Measurements from ENCODE around the gene KCNH8. TPM values are rescaled to one million over a fixed set of nuclear protein-coding genes. Genes with fewer than 3 reads are reported as not detected.
A peak's percentile ranks its signal among the peaks of the same experiment; 100 is the strongest.

KCNH8 gene
- total RNA-seq, 1 experiment from 2014 or later: 0.26 TPM

DNA sequence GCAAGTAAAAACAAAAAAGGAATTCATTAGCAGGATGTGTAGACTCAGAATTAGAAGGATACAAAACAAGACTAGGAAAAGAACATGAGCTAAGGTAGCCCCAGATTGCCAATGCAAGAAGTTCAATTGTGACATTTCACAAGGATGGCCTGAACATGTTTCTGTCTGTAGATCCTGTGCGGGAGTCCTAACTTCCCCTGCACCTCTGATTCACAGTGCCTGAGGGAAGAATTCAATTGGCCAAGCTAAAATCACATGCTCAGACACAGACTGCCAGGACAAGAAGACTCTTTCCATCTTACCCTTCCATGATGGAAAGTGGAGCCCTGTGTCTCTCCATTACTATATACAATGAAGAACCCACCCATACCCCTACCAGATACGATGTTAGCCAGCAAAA is 251.5 kb downstream of the KCNH8 start:
- in situ Hi-C loops (cut with HindIII; ENCODE audit: low pct_unique_long_range_greater_than_20kb, low sequenced_read_pairs): no loop called here
- peak; percentile 33 for DNase-seq (ENCODE audit: low read depth, low spot score)

DNA sequence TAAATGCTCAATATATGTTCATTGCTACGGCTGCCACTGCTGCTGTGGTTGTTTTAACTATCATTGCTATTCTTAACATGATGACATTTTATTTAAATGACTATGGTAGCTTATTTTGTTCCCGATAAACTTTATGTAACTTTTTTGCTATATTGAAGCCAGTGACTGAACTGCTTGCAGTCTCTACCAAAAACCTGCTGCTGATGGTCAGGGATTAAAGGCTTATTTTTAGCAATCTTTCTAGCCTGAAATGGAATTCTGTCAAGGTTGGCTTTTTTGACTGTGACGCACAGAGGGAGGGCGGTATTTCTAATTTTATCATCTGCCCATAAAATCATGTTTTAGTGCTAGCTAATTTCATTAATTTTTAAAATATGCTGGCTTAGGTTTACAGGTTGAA is 271.8 kb downstream of the KCNH8 start:
- no peak for DNase-seq (ENCODE audit: low read depth, low spot score)
- in situ Hi-C loops (cut with HindIII; ENCODE audit: low pct_unique_long_range_greater_than_20kb, low sequenced_read_pairs): no loop called here

DNA sequence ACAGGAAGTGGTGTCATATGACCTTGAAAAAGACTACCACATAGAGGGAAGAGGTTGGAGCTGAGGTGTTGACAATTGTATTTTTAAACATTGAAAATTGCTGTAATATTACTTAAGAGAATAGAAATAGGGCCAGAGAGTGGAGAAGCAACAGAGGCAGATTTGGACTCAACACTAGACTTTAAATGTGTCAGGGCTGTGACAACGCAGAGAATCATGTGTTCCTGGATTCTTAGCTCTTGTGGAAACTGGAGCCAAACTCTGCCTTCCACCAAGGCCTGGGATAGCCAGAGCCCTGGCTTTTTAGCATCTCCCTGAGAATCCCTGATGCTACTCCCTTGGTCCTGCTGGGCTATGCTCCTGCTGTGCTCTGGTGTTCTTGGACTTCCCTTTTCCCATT is 277.5 kb downstream of the KCNH8 start:
- DNase-seq (ENCODE audit: low read depth, low spot score): no peak
- in situ Hi-C loops (cut with HindIII; ENCODE audit: low pct_unique_long_range_greater_than_20kb, low sequenced_read_pairs): no loop called here

DNA sequence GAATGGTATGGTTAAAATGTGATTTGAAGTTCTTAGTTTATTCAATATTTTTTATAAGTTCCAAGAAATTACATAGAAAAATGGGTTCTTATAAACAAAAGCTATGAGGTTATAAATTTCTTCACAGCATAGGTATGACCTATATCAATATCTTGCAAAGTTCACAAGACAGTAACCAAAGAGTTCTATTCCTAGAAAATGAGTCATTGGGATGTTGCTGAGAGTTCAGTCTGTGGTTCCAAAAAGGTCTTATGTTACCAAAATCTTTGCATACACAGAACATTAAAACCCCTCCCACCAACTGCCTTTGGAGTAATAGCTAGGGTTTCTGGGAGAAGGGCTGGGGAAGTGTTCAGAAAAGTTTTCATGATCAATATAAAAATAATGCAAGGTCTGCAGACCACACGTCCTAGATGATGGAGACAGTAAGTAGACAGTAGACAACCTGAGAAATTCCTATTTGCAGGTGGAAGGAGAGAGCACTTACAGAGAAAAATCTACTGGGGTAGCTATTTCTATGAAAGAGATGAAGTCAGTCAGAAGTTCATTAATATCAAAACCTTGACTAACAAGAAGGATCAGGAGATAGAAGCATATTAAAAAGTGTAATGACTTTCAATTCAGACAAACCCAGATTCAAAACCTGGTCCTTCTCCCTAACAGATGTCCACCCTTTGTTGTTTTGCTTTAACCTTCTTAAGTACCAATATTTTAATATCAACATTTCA is 279.3 kb downstream of the KCNH8 start:
- in situ Hi-C loops (cut with HindIII; ENCODE audit: low pct_unique_long_range_greater_than_20kb, low sequenced_read_pairs): no loop called here
- DNase-seq (ENCODE audit: low read depth, low spot score): no peak

DNA sequence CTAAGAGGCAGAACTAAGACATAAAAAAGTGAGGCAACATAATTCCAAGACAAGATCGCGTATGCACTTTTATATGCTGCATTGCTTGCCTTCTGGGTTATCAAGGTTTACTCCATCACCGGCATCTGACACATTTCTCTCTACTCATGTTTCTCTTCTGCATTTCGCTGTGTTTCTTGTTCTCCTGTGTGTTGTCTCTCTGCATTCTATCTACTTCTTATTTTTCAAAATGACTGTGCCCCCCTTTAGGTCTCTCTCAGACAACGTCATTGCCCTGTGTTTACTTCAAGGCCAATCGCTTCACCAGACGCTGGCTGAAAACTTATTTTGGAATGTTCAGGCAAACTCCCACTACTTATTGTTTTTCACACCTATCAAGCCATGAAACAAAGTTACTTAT is 280.4 kb downstream of the KCNH8 start:
- in situ Hi-C loops (cut with HindIII; ENCODE audit: low pct_unique_long_range_greater_than_20kb, low sequenced_read_pairs): no loop called here
- DNase-seq (ENCODE audit: low read depth, low spot score): no peak

DNA sequence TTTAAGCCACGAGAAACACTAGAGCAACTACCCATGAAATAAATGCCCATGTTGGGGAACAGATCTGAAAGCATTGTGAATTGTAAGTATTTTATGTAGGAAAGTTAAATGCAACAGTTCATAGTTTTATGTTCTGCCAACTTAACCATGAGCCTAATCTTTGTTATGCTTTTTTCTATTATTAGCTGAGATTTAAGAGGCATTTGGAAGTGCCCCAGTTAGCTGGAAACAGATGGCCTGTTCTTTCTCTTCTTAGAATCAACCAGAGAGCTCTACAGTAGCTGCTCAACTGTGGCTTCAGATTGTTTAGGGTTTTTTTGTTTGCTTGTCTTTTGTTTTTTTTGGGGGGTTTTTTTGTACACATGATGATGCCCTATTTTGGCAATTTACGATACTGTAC is 284.4 kb downstream of the KCNH8 start:
- DNase-seq (ENCODE audit: low read depth, low spot score): no peak
- in situ Hi-C loops (cut with HindIII; ENCODE audit: low pct_unique_long_range_greater_than_20kb, low sequenced_read_pairs): no loop called here

DNA sequence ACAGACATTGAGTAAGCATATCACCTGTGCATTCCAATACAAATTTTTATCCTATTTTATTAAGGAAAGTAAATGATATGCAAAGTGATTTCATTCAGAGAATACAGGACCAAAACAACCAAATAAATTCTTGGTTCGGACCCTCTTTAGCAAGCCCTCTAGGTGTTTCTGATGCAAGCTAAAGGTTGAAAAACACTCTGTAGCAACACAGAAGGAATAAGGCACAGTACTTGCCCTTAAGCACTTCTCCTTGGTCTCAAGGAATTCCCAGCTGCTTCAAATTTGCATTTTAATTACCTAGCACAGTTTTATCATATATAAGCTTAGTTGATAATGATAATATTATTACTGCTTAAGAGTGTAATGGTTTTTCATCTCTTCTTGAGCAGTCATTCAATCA is 288.4 kb downstream of the KCNH8 start:
- in situ Hi-C loops (cut with HindIII; ENCODE audit: low pct_unique_long_range_greater_than_20kb, low sequenced_read_pairs): no loop called here
- no peak for DNase-seq (ENCODE audit: low read depth, low spot score)

DNA sequence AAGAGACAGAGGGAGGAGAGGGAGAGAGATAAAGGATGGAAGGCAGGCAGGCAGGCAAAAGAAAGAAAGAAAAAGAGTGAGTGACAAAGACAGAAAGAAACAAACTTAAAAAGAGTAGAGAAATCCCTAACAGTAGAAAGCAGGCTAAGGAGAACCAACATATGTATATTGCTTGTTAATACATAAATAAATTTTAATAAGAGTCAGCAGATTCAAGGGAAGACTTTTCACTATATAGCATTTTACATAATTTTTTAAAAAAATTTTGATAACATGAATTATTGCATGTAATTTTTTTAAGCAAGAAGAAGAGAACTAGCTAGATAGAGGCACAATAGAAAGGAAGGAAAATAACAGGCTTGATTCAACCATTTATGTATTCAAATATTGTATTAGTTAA is 291.6 kb downstream of the KCNH8 start:
- no peak for DNase-seq (ENCODE audit: low read depth, low spot score)
- in situ Hi-C loops (cut with HindIII; ENCODE audit: low pct_unique_long_range_greater_than_20kb, low sequenced_read_pairs): no loop called here

DNA sequence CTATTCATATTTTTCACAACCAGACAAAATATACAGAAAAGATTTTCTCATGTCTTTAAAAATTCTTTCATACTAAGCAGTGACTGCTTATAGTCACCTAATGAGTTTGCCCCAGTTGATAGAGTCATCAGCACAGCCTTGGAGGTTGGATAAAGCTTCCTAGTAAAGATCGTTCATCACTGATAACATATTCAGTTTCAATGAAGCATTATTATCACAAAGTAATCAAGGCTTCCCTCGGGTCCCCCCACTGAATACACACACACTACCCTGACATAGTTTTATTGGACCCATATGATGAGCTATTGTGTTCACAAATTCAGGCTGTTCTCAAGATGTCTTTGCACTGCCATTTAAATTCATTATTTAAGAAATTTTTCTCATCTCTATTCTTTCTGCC is 297.8 kb downstream of the KCNH8 start:
- no peak for DNase-seq (ENCODE audit: low read depth, low spot score)
- in situ Hi-C loops (cut with HindIII; ENCODE audit: low pct_unique_long_range_greater_than_20kb, low sequenced_read_pairs): no loop called here

DNA sequence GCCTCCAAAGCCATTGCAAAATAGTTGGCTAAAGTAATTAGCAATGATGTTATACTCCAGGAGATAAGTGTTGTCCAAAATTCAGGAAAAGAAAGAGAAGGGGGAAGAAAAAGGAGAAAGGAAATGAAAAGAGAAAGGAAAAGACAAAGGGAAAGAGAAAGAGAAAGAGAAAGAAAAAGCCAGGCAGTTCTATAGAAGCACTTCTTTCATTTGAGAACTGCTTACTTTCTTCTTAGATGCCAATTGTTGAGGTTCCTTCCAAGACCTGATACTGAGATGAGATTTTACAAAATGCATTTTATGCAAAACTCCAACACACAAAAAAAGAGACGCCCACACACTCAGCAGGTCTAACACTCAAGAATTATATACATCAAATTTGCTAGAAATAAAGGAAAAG is 298.4 kb downstream of the KCNH8 start:
- in situ Hi-C loops (cut with HindIII; ENCODE audit: low pct_unique_long_range_greater_than_20kb, low sequenced_read_pairs): no loop called here
- no peak for DNase-seq (ENCODE audit: low read depth, low spot score)

DNA sequence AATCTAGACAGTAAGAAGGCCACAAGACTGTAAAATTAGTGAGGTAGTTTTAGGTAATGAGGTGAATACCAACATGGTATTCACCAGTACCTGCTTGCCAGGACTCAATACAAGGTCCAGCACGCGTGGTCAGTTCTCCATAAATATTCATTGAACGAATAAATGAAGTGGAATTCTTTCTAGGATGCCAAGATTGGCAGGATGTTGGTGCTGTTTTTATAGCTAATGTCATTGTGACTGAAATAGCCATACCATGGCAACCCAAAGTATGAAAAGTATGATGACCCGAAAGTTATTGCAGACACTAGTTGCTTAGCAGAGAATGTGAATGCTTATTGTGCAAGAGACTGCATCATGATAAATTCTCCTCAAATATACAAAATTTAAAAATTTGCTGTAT is 307.2 kb downstream of the KCNH8 start:
- no peak for DNase-seq (ENCODE audit: low read depth, low spot score)
- in situ Hi-C loops (cut with HindIII; ENCODE audit: low pct_unique_long_range_greater_than_20kb, low sequenced_read_pairs): no loop called here

DNA sequence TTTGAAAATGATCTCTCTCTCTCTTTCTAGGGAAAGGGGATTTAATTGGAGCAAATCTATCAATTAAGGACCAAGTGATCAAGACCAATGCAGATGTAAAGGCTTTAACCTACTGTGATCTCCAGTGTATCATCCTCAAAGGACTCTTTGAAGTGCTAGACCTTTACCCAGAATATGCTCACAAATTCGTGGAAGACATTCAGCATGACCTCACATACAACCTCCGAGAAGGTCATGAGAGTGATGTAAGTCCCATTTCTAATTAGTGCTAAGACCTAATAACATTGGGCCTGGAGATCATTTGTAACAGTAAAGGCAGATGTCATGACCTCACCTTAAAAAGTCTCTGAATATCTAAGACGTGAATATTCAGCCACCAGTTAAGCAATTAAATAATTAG is 308.4 kb downstream of the KCNH8 start:
- in situ Hi-C loops (cut with HindIII; ENCODE audit: low pct_unique_long_range_greater_than_20kb, low sequenced_read_pairs): no loop called here
- no peak for DNase-seq (ENCODE audit: low read depth, low spot score)

DNA sequence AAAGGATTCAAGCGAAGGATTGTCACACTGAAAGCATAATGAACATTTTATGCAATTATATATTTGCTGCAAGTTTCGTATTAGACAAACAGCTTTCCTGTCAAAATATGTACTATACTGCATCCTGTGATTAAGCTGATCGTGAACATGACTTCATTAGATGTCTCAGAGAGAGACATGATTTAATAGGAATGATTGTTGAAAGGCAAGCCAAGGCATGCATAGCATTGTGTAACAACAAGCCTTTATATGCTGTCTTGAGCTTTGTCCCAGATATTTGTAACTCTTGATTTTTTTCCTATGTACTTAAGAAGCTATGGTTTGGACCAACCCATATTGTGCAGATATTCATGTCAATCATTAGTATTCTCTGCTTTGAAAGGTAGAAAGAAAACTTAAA is 309.1 kb downstream of the KCNH8 start:
- no peak for DNase-seq (ENCODE audit: low read depth, low spot score)
- in situ Hi-C loops (cut with HindIII; ENCODE audit: low pct_unique_long_range_greater_than_20kb, low sequenced_read_pairs): no loop called here

DNA sequence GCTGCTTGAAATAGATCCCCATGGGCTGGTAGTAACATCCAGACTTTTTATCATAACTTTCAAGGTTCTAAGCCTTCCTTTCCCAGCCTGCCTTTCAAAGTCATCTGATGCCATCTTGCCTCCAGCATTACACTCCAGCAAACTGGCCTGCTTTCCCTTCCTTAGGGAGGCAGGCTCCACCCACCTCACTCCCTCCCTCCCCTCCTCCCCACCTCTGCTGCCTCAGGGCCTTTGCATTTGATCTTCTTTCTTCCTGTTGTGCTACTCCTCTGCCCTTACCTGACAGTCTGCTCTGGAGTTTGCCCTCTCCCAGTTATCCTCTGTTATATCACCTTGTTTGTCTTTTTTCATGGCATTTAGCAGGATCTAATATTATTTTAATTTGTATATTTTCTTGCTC is 319.5 kb downstream of the KCNH8 start:
- in situ Hi-C loops (cut with HindIII; ENCODE audit: low pct_unique_long_range_greater_than_20kb, low sequenced_read_pairs): no loop called here
- DNase-seq (ENCODE audit: low read depth, low spot score): peak; percentile 6

DNA sequence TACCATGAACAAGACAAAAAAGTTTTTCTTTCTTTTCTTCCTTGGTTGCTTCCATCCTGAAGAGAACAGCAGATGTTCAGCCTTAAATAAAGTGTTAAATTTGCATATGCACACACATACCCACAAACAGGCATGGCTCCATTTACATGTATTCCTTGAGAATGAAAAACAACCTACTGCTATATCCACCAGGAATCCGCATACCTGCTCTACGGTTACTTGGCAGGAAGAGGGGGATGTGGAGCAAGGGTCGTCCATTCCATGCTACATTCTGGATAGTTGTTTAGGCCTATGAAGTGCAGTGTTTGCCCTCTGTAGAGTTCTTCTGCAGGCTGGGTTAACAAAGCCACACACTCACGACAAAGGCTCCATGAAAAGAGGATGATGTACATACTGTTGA is 322.8 kb downstream of the KCNH8 start:
- DNase-seq (ENCODE audit: low read depth, low spot score): no peak
- in situ Hi-C loops (cut with HindIII; ENCODE audit: low pct_unique_long_range_greater_than_20kb, low sequenced_read_pairs): no loop called here

DNA sequence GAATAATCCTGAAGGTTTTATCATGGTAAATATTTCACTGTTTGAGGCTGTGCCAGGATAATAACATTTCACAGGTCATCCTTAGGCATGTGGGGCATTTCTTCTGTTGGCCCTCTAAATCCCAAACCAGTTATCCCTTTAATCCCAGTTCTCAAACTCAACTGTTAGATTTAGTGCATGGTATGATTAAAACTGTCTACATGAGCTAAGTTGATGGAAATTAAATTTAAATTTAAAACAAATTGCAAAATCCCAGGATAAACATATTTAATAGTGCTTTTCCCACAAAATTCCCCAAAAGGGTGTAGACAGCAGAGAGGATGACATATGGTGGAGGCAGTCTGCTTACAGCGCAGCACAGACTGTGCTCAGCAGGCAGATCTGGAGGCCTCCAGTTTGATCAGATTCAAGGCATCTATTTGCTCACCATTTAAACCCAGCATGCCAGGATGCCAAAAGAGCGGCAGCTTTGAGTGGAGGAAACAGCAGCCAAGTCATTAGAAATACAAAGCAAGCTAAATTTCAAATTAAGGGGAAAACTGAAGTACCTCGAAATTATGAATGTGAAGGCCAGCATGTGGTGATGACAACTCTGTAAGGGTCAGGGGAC is 325.8 kb downstream of the KCNH8 start:
- DNase-seq (ENCODE audit: low read depth, low spot score): no peak
- in situ Hi-C loops (cut with HindIII; ENCODE audit: low pct_unique_long_range_greater_than_20kb, low sequenced_read_pairs): no loop called here

DNA sequence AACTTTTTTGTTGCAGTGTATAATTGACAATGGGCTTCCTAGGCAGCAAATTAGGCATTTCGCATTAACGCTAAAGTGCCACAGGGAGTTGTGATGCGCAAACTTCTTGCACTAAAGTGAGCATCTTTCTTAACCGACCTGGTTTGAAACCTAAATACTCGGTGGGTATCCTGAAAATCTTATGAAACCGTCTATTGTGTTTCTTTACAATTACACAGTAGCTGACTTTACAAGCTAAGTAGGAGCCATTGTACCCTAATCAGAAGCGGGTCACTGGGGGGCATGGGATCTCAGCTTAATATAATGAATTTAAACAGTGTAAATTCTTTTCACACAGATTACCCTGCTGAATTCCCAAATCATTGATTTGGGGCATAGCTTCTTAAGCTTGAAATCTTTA is 328.0 kb downstream of the KCNH8 start:
- in situ Hi-C loops (cut with HindIII; ENCODE audit: low pct_unique_long_range_greater_than_20kb, low sequenced_read_pairs): no loop called here
- no peak for DNase-seq (ENCODE audit: low read depth, low spot score)

DNA sequence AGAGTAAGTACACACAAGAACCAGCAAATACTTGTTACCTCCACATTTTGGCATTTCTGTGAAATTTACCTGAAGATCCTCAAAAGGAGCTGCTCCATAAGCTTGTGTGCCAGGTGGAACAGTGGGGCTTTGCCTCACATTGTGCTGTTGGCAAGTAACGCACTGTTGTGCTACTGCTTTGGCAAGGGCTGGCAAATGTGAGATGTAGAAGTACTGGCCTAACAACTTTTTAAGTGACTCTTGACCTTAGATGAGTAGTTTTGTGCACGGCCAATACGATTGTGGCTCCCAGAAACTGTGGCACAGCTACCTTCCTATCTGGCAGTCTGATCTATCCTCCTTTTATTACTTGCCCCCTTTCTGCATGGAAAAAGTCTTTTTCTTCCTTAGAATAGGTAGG is 337.0 kb downstream of the KCNH8 start:
- DNase-seq (ENCODE audit: low read depth, low spot score): no peak
- in situ Hi-C loops (cut with HindIII; ENCODE audit: low pct_unique_long_range_greater_than_20kb, low sequenced_read_pairs): no loop called here

DNA sequence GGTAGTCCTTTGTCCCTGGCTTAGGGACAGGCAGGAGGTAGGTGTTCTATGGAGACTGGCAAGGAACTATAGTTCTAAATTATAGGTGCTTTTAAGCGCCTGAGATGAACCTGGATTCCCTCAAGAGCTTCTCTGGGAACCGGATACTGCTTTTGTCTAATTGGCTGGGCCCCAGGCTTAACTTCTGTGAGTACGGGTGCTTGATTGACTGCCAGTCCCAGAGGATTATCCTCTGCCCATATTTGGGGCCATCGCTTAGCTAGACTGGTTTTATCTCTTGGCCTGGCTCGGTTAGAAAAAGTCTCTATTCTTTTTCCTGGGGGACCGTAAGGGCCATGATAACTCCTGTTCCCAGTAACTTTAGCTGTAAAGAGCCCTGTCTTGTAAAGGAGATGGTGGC is 339.1 kb downstream of the KCNH8 start:
- in situ Hi-C loops (cut with HindIII; ENCODE audit: low pct_unique_long_range_greater_than_20kb, low sequenced_read_pairs): no loop called here
- DNase-seq (ENCODE audit: low read depth, low spot score): no peak

DNA sequence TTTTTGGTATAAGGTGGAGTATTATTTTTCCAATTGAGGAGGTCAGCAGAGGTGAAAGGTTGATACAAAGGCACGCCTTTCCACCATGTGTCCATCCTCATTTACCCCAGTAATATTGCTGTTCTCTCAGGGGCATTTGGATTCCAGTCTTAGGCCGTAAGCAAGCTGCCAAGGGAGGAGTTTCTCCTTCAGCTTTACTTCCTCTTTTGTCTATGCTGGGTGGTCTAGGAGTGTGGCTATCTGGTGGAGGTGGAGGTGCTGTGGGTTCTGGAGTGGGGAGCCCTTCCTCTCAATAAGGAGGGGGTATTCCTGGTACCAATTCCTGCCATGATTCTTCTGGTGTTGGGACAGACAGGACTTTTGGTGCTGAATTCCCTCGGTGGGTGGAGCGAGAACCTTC is 340.6 kb downstream of the KCNH8 start:
- no peak for DNase-seq (ENCODE audit: low read depth, low spot score)
- in situ Hi-C loops (cut with HindIII; ENCODE audit: low pct_unique_long_range_greater_than_20kb, low sequenced_read_pairs): no loop called here
